Aorta (tissue), 5 donors: ENCODE data around the gene TLE6. TPM values are rescaled to one million over a fixed set of nuclear protein-coding genes. Genes with fewer than 3 reads are reported as not detected.

Experiments
- ATAC-seq: fragments of 200-7000 bp; cut with Tn5 transposase; one replicate; pipeline ENCODE4 v1.9.1; 2022; ENCODE audit warnings: moderate library complexity; ENCODE audit not compliant: low FRiP score
- DNase-seq, 2 donors: peaks; one replicate each; pipeline ENCODE4 v3.0.0-alpha.2; 2020
- H3K27ac ChIP-seq, 2 donors: one replicate each; pipeline ENCODE4 v1.5.1; 2013; ENCODE audit warnings: low read length in 2 of 2, mild to moderate bottlenecking in 2 of 2, moderate library complexity in 2 of 2, control low read depth in 1 of 2, inconsistent platforms in 1 of 2, low read depth in 1 of 2
- H3K27me3 ChIP-seq, 2 donors: one replicate each; pipeline ENCODE4 v1.6.1; 2013; ENCODE audit warnings: control low read depth in 1 of 2, low read length in 1 of 2, mild to moderate bottlenecking in 1 of 2, moderate library complexity in 1 of 2; ENCODE audit not compliant: insufficient read depth in 2 of 2, control insufficient read depth in 1 of 2
- H3K36me3 ChIP-seq, 2 donors: one replicate each; pipeline ENCODE4 v1.6.1; 2013; ENCODE audit warnings: control low read depth in 1 of 2, low read length in 1 of 2, mild to moderate bottlenecking in 1 of 2; ENCODE audit not compliant: insufficient read depth in 2 of 2, control insufficient read depth in 1 of 2
- H3K4me1 ChIP-seq, 2 donors: one replicate each; pipeline ENCODE4 v1.6.1; 2013; ENCODE audit warnings: low read length in 2 of 2, control low read depth in 1 of 2, mild to moderate bottlenecking in 1 of 2, moderate library complexity in 1 of 2; ENCODE audit not compliant: insufficient read depth in 2 of 2, control insufficient read depth in 1 of 2
- H3K4me3 ChIP-seq, 2 donors: one replicate each; pipeline ENCODE4 v1.5.1; 2013; ENCODE audit warnings: low read length in 2 of 2, control low read depth in 1 of 2, mild to moderate bottlenecking in 1 of 2
- H3K9me3 ChIP-seq: one replicate; pipeline ENCODE4 v1.6.1; 2013; ENCODE audit warnings: mild to moderate bottlenecking, low read length; ENCODE audit not compliant: control insufficient read depth
- WGBS, 2 donors: extraction: QIAGEN DNeasy Blood & Tissue Kit; methylation state at CpG; one replicate each; pipeline ENCODE4 v1.1.7; 2013; 5-methylcytosine and 5-hydroxymethylcytosine counted together
- intact Hi-C, 2 donors: fragments of 100-400 bp; cut with DNase I; formaldehyde crosslinking; loops; one replicate each; pipeline versions ENCODE4 v1.14.2 to v1.15.0; 2022
- polyA plus RNA-seq, 2 donors: library from polyadenylated mRNA; stranded (reverse); fragments of 200-250 nt; gene quantifications; one replicate each; pipeline ENCODE4 v1.2.3, GENCODE V29; 2013
- total RNA-seq, 2 donors: library from RNA; stranded (reverse); fragmentation: NEBNext Ultra II Directional; extraction: Animal tissue kit (Norgen Biotek cat#: 25700); gene quantifications; one replicate each; pipeline ENCODE4 v1.2.1, GENCODE V29; 2021
- donor health status: healthy with polysubstance abuse.
- donor health status: Bipolar disorder and iron deficiency.
- donor health status: DM: no; HTN: no; CAD: no.
- donor health status: DM: no; HTN: no; CAD: no.
- donor health status: DM: yes; HTN: yes; CAD: no.

TLE6 gene
- total and polyA plus RNA-seq, 4 donors = 0.65 to 12.0 (median 3.8) TPM

DNA sequence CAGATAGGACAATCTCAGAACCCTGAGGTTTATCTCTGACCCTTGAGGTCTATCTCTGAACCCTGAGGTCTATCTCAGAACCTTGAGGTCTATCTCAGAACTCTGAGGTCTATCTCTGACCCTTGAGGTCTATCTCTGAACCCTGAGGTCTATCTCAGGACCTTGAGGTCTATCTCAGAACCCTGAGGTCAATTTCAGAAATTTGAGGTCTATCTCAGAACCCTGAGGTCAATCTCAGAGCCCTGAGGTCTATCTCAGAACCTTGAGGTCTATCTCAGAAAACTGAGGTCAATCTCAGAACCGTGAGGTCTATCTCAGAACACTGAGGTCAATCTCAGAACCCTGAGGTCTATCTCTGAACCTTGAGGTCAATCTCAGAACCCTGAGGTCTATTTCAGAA lies 49.4 kb downstream of the TLE6 start:
- 96 to 100% methylated on average over 1 of the region's 1 CpG for whole genome bisulfite sequencing, 2 donors
- Histone ChIP-seq H3K27me3 (no peaks in the 10 kb centered on the region), H3K4me3 (no peak overlapping the region), H3K27ac (no peak overlapping the region), H3K36me3 (no peaks in the 10 kb centered on the region), H3K9me3 (no peaks in the 10 kb centered on the region), H3K4me1 (no peaks in the 10 kb centered on the region)
- intact Hi-C loops = no loop called here
- no peak for DNase-seq
- no peak for ATAC-seq

DNA sequence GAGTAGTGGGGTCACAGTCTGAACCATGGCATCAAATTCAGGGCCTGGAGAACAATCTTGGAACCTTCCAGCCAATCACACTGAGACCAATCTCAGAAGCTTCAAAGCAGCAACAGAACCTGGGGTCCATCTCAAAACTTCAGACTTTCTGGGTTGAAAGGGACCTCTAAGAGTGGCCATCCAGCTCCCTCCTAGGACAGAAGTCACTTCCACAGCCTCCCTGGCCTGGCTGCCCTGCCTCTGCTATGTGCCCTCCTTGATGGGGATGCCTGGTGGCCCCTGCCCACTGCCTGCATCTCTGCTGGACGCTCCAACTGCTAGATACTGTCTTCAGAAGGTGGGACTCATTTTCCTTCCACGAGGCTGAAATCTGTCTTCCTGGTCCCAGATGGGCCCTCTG lies 49.9 kb downstream of the TLE6 start:
- peak; percentile 3 for ATAC-seq
- WGBS, 2 donors = 83 to 90% methylated on average over 2 of the region's 2 CpGs
- Histone ChIP-seq H3K4me1 (no peaks in the 10 kb centered on the region), H3K36me3 (no peaks in the 10 kb centered on the region), H3K27me3 (no peaks in the 10 kb centered on the region), H3K9me3 (no peaks in the 10 kb centered on the region), H3K4me3 (no peak overlapping the region), H3K27ac (no peak overlapping the region)
- intact Hi-C loops = no loop called here
- DNase-seq = no peak

DNA sequence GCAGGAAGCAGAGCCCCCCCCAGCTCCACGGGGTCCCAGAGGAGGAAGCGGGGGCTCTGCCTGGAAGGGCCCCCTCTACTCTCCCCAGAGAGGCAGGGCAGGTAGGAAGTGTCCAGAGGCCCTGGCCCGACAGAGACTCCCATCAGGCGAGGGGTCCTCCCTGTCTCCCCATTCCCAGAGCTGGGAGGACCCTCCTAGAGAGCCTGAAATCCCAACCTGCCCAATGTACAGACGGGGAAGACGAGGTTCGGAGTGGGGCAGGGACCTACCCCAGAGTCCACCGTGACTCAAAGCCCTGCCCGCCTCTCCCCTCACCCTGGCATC lies 50.6 kb downstream of the TLE6 start:
- no peak for DNase-seq
- WGBS, 2 donors = 69 to 71% methylated on average over 9 of the region's 9 CpGs
- Histone ChIP-seq H3K36me3 (no peaks in the 10 kb centered on the region), H3K27ac (no peak overlapping the region), H3K27me3 (no peaks in the 10 kb centered on the region), H3K4me1 (no peaks in the 10 kb centered on the region), H3K9me3 (no peaks in the 10 kb centered on the region), H3K4me3 (no peak overlapping the region)
- intact Hi-C loops = no loop called here
- ATAC-seq = no peak

DNA sequence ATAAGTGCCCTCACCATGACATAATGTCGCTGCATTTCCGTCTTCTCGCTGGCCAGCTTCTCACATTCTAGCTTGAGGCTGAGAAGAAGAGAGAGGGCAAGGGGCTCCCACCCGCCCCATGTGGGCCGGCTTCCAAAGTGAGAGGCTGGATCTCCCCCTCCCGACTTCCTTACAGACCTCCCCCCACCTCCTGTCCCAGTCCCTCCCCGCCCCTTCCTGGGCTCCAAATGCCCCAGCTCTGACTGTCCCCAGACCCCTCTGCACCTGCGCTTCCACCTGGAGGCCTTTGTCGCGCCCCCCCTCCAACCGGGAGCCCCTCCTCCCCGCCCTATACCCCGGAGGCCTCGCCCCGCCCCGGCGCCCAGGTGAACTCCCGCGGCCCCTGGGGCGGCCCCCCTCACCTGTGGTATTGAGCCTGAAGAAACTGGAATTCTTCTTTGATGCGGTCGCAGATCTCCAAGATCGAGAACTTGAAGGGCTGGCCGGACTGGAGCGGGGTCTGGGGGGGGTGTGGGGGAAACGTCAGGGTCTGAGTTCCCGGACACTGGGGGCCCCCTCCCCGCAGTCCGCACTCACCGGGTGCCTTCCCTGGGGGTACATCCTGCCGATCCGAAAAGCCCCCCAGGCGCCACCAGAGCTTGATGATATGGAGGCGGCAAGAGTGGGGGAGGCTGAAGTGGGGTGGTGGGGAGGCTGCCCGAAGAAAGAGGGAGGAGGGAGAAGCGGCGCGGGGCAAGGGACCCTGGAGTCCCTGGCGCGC lies 51.1 kb downstream of the TLE6 start:
- intact Hi-C loops = no loop called here
- no peaks in the 10 kb centered on the region for H3K27me3 ChIP-seq
- no peaks in the 10 kb centered on the region for H3K4me1 ChIP-seq
- no peaks in the 10 kb centered on the region for H3K9me3 ChIP-seq
- DNase-seq (no peak), ATAC-seq (no peak)
- peak overlapping the region; percentile 43 to 82 for H3K4me3 ChIP-seq
- H3K36me3 ChIP-seq = no peaks in the 10 kb centered on the region
- WGBS, 2 donors = 4 to 6% methylated on average over 34 to 40 of the region's 40 CpGs
- H3K27ac ChIP-seq = no peak overlapping the region

DNA sequence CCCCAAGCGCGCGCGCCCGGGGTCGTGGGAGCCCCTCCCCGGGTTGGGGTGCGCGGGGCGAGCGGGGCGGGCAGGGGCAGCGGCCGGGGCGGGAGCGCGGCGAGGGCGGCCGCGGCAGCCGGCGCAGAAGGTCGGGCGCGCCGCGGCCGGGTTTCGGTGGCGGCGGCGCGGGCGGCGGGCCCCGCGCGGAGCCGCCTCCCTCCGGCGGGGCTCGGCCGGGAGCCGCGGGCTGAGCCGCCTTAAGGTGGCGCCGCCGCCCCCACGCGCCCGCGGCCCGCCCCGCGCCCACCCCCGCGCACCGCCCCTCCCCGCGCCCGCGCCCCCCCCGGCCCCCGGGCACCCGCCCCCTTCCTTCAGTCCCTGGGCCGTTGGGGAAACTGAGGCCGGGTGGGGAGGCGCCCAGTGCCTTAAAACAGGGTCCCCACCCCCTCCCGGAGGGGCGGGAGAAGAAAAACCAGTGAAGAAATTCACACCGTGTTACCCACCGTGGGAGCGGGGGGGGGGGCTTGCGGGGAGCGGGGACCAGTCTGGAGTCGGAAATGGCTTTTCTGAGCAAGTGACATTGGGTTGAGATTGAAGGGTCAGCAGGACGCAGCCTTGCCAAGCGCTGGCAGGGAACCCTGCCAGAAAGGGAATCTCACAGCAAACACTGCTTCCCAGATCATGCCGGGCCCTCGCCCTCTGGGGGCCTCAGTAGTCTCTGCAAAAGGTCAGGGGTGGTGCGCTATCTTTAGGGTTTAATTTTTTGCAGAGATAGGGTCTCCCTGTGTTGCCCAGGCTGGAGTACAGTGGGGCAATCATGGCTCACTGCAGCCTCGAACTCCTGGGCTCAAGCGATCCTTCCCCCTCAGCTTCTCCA lies 51.9 kb downstream of the TLE6 start, which contains the start of gene TLE2:
Gene TLE2 (minus strand): TSS at position 216 of the 859 bp plus-strand sequence. CDS start 376 bp downstream, outside the sequence.
- intact Hi-C loops = no loop called here
- Histone ChIP-seq H3K9me3 (no peaks in the 10 kb centered on the region), H3K36me3 (no peaks in the 10 kb centered on the region), H3K27me3 (no peaks in the 10 kb centered on the region), H3K4me1 (no peaks in the 10 kb centered on the region), H3K4me3 (peak within 1 kb of the TSS; percentile 43 to 82), H3K27ac (no peak within 1 kb of the TSS)
- ATAC-seq = no peak
- 3 to 5% methylated on average over 37 to 85 of the region's 85 CpGs for WGBS, 2 donors
- DNase-seq = no peak

DNA sequence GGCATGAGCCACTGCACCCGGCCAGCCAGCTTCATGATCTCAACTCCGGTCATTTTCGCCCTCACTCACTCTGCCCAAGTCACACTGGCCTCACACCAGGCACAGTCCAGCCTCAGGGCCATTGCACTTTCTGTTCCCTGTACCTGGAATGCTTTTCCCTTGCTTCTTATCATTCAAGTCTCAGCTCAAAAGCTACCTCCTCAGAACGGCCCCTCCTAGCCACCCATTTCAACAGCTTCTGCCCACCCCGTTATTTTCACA lies 54.2 kb downstream of the TLE6 start:
- H3K27ac ChIP-seq = no peak overlapping the region
- H3K9me3 ChIP-seq = no peaks in the 10 kb centered on the region
- H3K36me3 ChIP-seq = no peaks in the 10 kb centered on the region
- no peaks in the 10 kb centered on the region for H3K4me1 ChIP-seq
- intact Hi-C loops = no loop called here
- no peak overlapping the region for H3K4me3 ChIP-seq
- 73 to 80% methylated on average over 5 of the region's 5 CpGs for WGBS, 2 donors
- DNase-seq (no peak), ATAC-seq (no peak)
- H3K27me3 ChIP-seq = no peaks in the 10 kb centered on the region

DNA sequence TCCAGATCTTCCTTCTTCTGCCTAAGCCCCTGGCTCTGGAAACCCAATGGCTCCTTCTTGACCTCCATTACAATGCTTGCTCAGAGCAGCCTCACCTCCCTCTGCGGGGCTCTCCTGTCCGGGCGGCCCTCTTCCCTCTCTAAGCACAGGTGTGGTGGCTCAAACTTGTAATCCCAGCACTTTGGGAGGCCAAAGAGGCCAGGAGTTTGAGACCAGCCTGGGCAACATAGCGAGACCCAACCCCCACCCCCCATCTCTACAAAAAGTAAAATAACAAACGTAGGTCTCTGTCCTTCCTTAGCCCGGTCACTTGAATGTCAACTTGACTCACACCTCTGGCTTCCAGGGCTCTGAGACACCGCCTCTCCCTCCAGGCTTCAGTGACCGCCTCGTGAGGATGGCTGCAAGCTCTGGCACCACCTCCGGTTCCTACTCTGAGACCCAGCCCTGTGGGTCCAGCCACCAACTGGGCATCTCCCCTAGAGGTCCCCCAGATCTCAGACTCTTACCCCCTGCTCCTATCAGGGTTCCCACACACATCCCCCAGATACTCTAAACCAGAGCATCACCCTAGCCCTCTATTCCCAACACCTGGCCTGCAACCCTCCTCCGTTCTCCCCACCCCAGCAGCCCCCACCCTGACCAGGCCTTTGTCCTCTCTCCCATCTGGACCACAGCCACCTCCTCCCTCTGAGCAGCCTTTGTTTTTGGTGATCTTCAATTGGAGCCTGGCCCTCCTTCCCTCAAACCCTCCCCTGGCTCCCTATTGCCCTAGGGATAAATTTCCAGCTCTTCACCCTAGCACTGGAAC lies 56.4 kb downstream of the TLE6 start:
- intact Hi-C loops = loop anchor here in 1 of 2 donors (2.0 kb wide), 1 partner anchor 57 kb away; the partner anchor contains the start of gene TLE6

DNA sequence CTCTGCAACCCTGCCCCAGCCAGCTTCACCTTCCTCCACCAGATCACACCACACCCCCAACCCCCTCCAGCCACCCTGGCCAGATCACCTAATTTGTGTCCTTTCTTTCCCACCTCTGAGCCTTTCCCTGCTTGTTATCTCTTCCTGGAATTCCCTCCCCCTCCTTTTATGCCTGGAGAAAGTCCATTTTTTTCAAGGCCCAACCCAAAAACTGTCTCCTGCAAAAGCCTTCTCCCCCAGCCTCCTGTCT lies 57.0 kb downstream of the TLE6 start:
- no peaks in the 10 kb centered on the region for H3K36me3 ChIP-seq

More for the DNA sequence above, 56.4 kb downstream of the TLE6 start:
- Histone ChIP-seq H3K27ac (no peak overlapping the region), H3K9me3 (no peaks in the 10 kb centered on the region), H3K4me1 (no peaks in the 10 kb centered on the region), H3K36me3 (no peaks in the 10 kb centered on the region), H3K4me3 (no peak overlapping the region), H3K27me3 (no peaks in the 10 kb centered on the region)
- ATAC-seq (no peak), DNase-seq (no peak)
- WGBS, 2 donors = 88 to 90% methylated on average over 11 of the region's 11 CpGs

More for the DNA sequence above, 57.0 kb downstream of the TLE6 start:
- Histone ChIP-seq H3K27me3 (no peaks in the 10 kb centered on the region), H3K9me3 (no peaks in the 10 kb centered on the region), H3K27ac (no peak overlapping the region), H3K4me1 (no peaks in the 10 kb centered on the region), H3K4me3 (no peak overlapping the region)
- intact Hi-C loops = loop anchor here in 1 of 2 donors (2.0 kb wide), 1 partner anchor 58 kb away; the partner anchor contains the start of gene TLE6
- DNase-seq (no peak), ATAC-seq (no peak)
